Measurements from ENCODE around the gene FAM200C. TPM values are rescaled to one million over a fixed set of nuclear protein-coding genes. Genes with fewer than 3 reads are reported as not detected.

FAM200C gene
- total and polyA plus RNA-seq, 11 donors: 2.2 to 5.0 (median 3.4) TPM

GRCh38 chr5:160432196-160432595 lies 32.3 kb upstream of the FAM200C start:
- no peak overlapping the region for H3K4me3 ChIP-seq
- H3K27me3 ChIP-seq: peaks cover 0 to 2% (median 0%) of the 10 kb centered on the region in 9 donors
- intact Hi-C loops (cut with DNase I): loop anchor here in 1 of 10 donors (10.0 kb wide), 1 partner anchor 73 kb away; no protein-coding TSS in a partner anchor
- DNase-seq: no peak
- TF ChIP-seq POLR2A (IDR thresholded peaks at IDR 0.05): no peak
- TF ChIP-seq, protein P1, sequence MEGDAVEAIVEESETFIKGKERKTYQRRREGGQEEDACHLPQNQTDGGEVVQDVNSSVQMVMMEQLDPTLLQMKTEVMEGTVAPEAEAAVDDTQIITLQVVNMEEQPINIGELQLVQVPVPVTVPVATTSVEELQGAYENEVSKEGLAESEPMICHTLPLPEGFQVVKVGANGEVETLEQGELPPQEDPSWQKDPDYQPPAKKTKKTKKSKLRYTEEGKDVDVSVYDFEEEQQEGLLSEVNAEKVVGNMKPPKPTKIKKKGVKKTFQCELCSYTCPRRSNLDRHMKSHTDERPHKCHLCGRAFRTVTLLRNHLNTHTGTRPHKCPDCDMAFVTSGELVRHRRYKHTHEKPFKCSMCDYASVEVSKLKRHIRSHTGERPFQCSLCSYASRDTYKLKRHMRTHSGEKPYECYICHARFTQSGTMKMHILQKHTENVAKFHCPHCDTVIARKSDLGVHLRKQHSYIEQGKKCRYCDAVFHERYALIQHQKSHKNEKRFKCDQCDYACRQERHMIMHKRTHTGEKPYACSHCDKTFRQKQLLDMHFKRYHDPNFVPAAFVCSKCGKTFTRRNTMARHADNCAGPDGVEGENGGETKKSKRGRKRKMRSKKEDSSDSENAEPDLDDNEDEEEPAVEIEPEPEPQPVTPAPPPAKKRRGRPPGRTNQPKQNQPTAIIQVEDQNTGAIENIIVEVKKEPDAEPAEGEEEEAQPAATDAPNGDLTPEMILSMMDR (IDR thresholded peaks at IDR 0.05): no peak
- H3K9me3 ChIP-seq: no peaks in the 10 kb centered on the region
- no peak overlapping the region for H3K27ac ChIP-seq
- no peaks in the 10 kb centered on the region for H3K4me1 ChIP-seq
- peaks cover 0 to 9% (median 0%) of the 10 kb centered on the region in 9 donors for H3K36me3 ChIP-seq
- no peak for ATAC-seq
- WGBS, 4 donors: 91 to 96% (median 93%) methylated on average over 4 of the region's 4 CpGs

DNA sequence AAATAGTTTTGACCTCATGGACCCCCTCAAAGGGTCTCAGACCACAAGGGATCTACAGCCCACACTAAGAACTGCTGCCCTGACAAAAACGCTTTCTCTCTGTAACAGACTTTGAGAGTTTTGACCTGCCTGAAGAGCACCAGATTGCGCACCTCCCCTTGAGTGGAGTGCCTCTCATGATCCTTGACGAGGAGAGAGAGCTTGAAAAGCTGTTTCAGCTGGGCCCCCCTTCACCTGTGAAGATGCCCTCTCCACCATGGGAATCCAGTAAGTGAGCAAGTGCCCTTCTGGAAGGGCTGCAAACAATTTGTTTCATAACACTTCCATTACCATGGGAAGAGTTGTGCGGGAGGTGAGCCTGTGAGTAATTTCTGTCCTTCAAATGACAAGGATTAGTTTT lies 27.8 kb upstream of the FAM200C start:
- Histone ChIP-seq H3K4me3 (no peak overlapping the region), H3K36me3 (peaks cover 0 to 9% (median 0%) of the 10 kb centered on the region in 9 donors), H3K4me1 (peaks cover 0 to 27% (median 0%) of the 10 kb centered on the region in 12 donors), H3K27me3 (no peaks in the 10 kb centered on the region), H3K9me3 (no peaks in the 10 kb centered on the region), H3K27ac (no peak overlapping the region)
- DNase-seq: no peak
- ATAC-seq: no peak
- no peak for TF ChIP-seq POLR2A (IDR thresholded peaks at IDR 0.05)
- TF ChIP-seq, protein P1 (IDR thresholded peaks at IDR 0.05): no peak
- 84 to 100% (median 97%) methylated on average over 4 of the region's 4 CpGs for WGBS, 4 donors
- intact Hi-C loops (cut with DNase I): no loop called here

- peaks cover 0 to 53% (median 7%) of the 10 kb centered on the region in 12 donors for H3K4me1 ChIP-seq
- H3K27me3 ChIP-seq: no peaks in the 10 kb centered on the region
- DNase-seq: no peak
- no peaks in the 10 kb centered on the region for H3K36me3 ChIP-seq
- H3K9me3 ChIP-seq: no peaks in the 10 kb centered on the region
- H3K27ac ChIP-seq: no peak overlapping the region
- peak overlapping the region in 1 of 12 donors; percentile 69 for H3K4me3 ChIP-seq
- TF ChIP-seq, protein P1 (IDR thresholded peaks at IDR 0.05): no peak
- 40 to 66% (median 46%) methylated on average over 2 of the region's 2 CpGs for WGBS, 4 donors
- no peak for ATAC-seq
- intact Hi-C loops (cut with DNase I): no loop called here
Measured at GRCh38 chr5:160423099-160423498, 23.2 kb upstream of the FAM200C start.

GRCh38 chr5:160421625-160422258 lies 21.9 kb upstream of the FAM200C start, which contains the start of gene PTTG1:
Gene PTTG1 (plus strand): TSS chr5:160421855. CDS start chr5:160422313, 458 bp downstream.
- WGBS, 4 donors: 0 to 1% (median 1%) methylated on average over 36 to 39 of the region's 39 CpGs
- TF ChIP-seq POLR2A (IDR thresholded peaks at IDR 0.05): peak in 1 of 2 donors; percentile 37
- TF ChIP-seq, protein P1 (IDR thresholded peaks at IDR 0.05): no peak
- Histone ChIP-seq H3K36me3 (peaks cover 0 to 2% (median 0%) of the 10 kb centered on the region in 9 donors), H3K4me1 (peaks cover 0 to 66% (median 21%) of the 10 kb centered on the region in 12 donors), H3K27ac (peak within 1 kb of the TSS in 6 of 12 donors; percentile 23 to 74 (median 40)), H3K27me3 (no peaks in the 10 kb centered on the region), H3K4me3 (peak within 1 kb of the TSS; percentile 28 to 75 (median 64)), H3K9me3 (no peaks in the 10 kb centered on the region)
- DNase-seq: peak; percentile 93 to 97 (median 96)
- intact Hi-C loops (cut with DNase I): no loop called here
- peak; percentile 78 to 93 (median 90) for ATAC-seq

Measured in heart left ventricle (tissue), 16 donors.